Naive thymus-derived CD4-positive, alpha-beta T cell (primary cell): ENCODE data around the gene MAPK12. TPM values are rescaled to one million over a fixed set of nuclear protein-coding genes. Genes with fewer than 3 reads are reported as not detected.

Experiments used
- ATAC-seq: fragments of 150-1000 bp; cut with Tn5 transposase; 2 replicates; pipeline ENCODE4 v1.10.0; 2021; ENCODE audit warnings: mild to moderate bottlenecking, moderate library complexity
- CTCF ChIA-PET: fragments of 350-600 bp; sonication (Branson Sonifier 250); formaldehyde crosslinking; loops from one replicate; lab custom pipeline; 2021; ENCODE audit warnings: antibody characterized with exemption; lab: Charles Lee
- POLR2A ChIA-PET: fragments of 350-600 bp; sonication (Branson Sonifier 250); formaldehyde crosslinking; loops from one replicate; lab custom pipeline; 2021; ENCODE audit warnings: antibody characterized with exemption, inconsistent platforms; lab: Charles Lee
- DNase-seq, 9 donors: peaks; one replicate each; pipeline versions ENCODE4 v3.0.0 to v3.0.0-alpha.2; 2020 to 2022; ENCODE audit warnings: mixed read lengths in 1 of 9
- H3K27ac ChIP-seq: one replicate; pipeline ENCODE4 v1.7.0; 2013; ENCODE audit warnings: mild to moderate bottlenecking, low read depth, low read length, moderate library complexity
- H3K27me3 ChIP-seq, 2 donors: one replicate each; pipeline ENCODE4 v1.7.0; 2013; ENCODE audit warnings: low read length in 2 of 2, mild to moderate bottlenecking in 2 of 2, moderate library complexity in 2 of 2; ENCODE audit not compliant: control insufficient read depth in 2 of 2, insufficient read depth in 2 of 2
- H3K36me3 ChIP-seq, 3 experiments: 1 replicate in 2 of 3; 2 replicates in 1 of 3; pipeline ENCODE4 v1.7.0; 2013; ENCODE audit warnings: low read length in 3 of 3, mild to moderate bottlenecking in 3 of 3, moderate library complexity in 1 of 3; ENCODE audit not compliant: insufficient read depth in 3 of 3, control insufficient read depth in 2 of 3
- H3K4me1 ChIP-seq, 2 donors: one replicate each; pipeline ENCODE4 v1.7.0; 2013; ENCODE audit warnings: low read length in 2 of 2, mild to moderate bottlenecking in 2 of 2, moderate library complexity in 1 of 2; ENCODE audit not compliant: control insufficient read depth in 2 of 2, insufficient read depth in 2 of 2
- H3K4me3 ChIP-seq: 2 replicates; pipeline ENCODE4 v1.7.0; 2013; ENCODE audit warnings: mild to moderate bottlenecking, low read length
- H3K9me3 ChIP-seq, 3 experiments: 1 replicate in 2 of 3; 2 replicates in 1 of 3; pipeline ENCODE4 v1.7.0; 2013; ENCODE audit warnings: low read length in 3 of 3; ENCODE audit not compliant: control insufficient read depth in 2 of 3
- H3K27ac Mint-ChIP-seq, 9 donors: one replicate each; pipeline ENCODE4 v1.8.0; 2020 to 2022; ENCODE audit warnings: mixed read lengths in 9 of 9, mild to moderate bottlenecking in 8 of 9, moderate library complexity in 5 of 9, inconsistent platforms in 2 of 9
- H3K27me3 Mint-ChIP-seq, 5 donors: one replicate each; pipeline ENCODE4 v1.8.0; 2021 to 2022; ENCODE audit warnings: mixed read lengths in 5 of 5, mild to moderate bottlenecking in 1 of 5
- H3K36me3 Mint-ChIP-seq, 5 donors: one replicate each; pipeline ENCODE4 v1.8.0; 2020 to 2022; ENCODE audit warnings: mixed read lengths in 5 of 5, mild to moderate bottlenecking in 3 of 5, inconsistent platforms in 1 of 5
- H3K4me1 Mint-ChIP-seq, 7 donors: one replicate each; pipeline ENCODE4 v1.8.0; 2020 to 2022; ENCODE audit warnings: mixed read lengths in 7 of 7, mild to moderate bottlenecking in 3 of 7, inconsistent platforms in 1 of 7
- H3K4me3 Mint-ChIP-seq, 10 donors: one replicate each; pipeline ENCODE4 v1.8.0; 2020 to 2022; ENCODE audit warnings: mild to moderate bottlenecking in 10 of 10, mixed read lengths in 10 of 10, moderate library complexity in 6 of 10, inconsistent platforms in 2 of 10
- H3K9me3 Mint-ChIP-seq, 11 donors: one replicate each; pipeline ENCODE4 v1.8.0; 2020 to 2022; ENCODE audit warnings: mixed read lengths in 11 of 11, mild to moderate bottlenecking in 4 of 11, inconsistent platforms in 1 of 11, moderate library complexity in 1 of 11
- intact Hi-C, 2 donors: fragments of 100-400 bp; cut with micrococcal nuclease; formaldehyde crosslinking; loops; one replicate each; pipeline ENCODE4 v1.15.1; 2023
- polyA plus RNA-seq, 2 donors: library from polyadenylated mRNA; unstranded; fragments of 300-500 nt; fragmentation: Illumina TruSeq; gene quantifications; one replicate each; pipeline ENCODE4 v1.2.3, GENCODE V29; 2021
- total RNA-seq, 6 experiments: library from RNA in 5 of 6; stranded (reverse) in 5 of 6; gene quantifications; 1 replicate in 5 of 6; 2 replicates in 1 of 6; pipeline ENCODE4 v1.2.3 and lab custom pipeline; 2021 to 2026

Gene MAPK12
- total and polyA plus RNA-seq, 7 experiments from 2014 or later = 0.07 to 6.2 (median 2.1) TPM; not detected in 1

DNA sequence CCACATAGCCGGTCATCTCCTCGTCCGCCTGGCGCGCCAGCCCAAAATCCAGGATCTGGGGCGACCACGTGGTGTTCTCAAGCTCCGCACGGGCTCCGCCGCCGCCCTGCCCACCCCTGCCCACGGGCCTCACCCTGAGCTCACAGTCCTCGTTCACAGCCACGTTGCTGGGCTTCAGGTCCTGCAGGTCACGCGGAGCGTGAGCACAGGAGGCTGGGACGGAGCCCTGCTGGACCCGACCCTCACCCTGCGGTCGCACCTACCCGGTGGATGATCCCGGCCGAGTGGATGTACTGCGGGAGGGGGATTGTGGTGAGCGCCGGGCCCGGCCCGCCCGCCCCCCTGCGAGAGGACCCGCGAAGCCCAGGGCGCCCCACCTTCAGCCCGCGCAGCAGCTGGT, 5.5 kb upstream of the MAPK12 start:
- no peak for DNase-seq
- Histone ChIP-seq H3K9me3 (no peaks in the 10 kb centered on the region), H3K27ac (no peak overlapping the region), H3K4me3 (no peak overlapping the region), H3K36me3 (no peaks in the 10 kb centered on the region), H3K27me3 (peaks cover 4% of the 10 kb centered on the region in 2 donors), H3K4me1 (peaks cover 3 to 18% of the 10 kb centered on the region in 2 donors)
- ChIA-PET POLR2A (interaction anchor here (0.7 kb wide), 1 partner anchor 14 kb away, joined by 3 read pairs; no protein-coding TSS in a partner anchor), CTCF (interaction anchor here (0.6 kb wide), 1 partner anchor 59 kb away, joined by 3 read pairs; no protein-coding TSS in a partner anchor)
- peaks cover 4 to 17% (median 15%) of the 10 kb centered on the region in 5 donors for H3K27me3 Mint-ChIP-seq
- intact Hi-C loops = no loop called here
- peaks cover 0 to 22% (median 14%) of the 10 kb centered on the region in 7 donors for H3K4me1 Mint-ChIP-seq
- H3K4me3 Mint-ChIP-seq = peak overlapping the region in 1 of 10 donors; percentile 29
- H3K36me3 Mint-ChIP-seq = peaks cover 0 to 5% (median 0%) of the 10 kb centered on the region in 5 donors
- ATAC-seq = no peak
- H3K9me3 Mint-ChIP-seq = no peaks in the 10 kb centered on the region
- H3K27ac Mint-ChIP-seq = no peak overlapping the region

DNA sequence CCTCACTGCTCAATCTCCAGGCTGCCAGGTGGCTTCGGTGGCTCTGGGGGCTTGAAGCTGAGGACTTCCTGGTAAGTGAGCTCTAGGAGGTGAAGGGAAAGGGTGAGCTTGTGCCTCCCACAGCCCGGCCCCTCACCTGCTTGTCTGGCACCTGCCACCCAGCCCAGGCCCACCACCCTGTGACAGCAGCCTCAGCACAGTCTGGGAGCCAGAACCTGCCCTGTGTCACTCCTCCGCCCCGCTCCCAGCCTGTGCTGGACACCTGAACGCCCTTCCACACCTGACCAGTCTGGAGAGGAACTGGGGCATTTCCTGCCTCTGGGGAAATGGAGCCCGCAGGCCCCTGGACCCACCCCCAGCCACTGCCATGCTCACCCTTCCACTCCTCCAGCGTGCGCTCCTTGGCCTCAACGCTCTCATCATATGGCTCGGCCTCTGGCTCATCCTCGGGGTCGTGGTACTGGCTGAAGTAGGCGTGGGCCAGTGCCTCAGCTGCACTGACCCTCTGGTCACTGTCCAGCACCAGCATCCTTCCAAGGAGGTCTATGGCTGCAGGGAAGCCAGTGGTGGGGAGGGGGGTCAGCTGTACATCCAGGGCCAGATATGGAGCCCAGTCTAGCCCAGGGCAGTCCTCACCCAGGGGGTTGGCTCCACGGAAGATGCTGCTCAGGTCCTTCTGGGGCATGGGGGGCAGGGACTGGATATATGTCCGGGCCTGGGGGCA, 3.6 kb upstream of the MAPK12 start:
- H3K4me1 Mint-ChIP-seq = peaks cover 0 to 20% (median 14%) of the 10 kb centered on the region in 7 donors
- no peaks in the 10 kb centered on the region for H3K9me3 ChIP-seq
- no peaks in the 10 kb centered on the region for H3K9me3 Mint-ChIP-seq
- peaks cover 4% of the 10 kb centered on the region in 2 donors for H3K27me3 ChIP-seq
- POLR2A ChIA-PET = no interaction called here
- H3K36me3 Mint-ChIP-seq = peaks cover 0 to 5% (median 0%) of the 10 kb centered on the region in 5 donors
- CTCF ChIA-PET = no interaction called here
- intact Hi-C loops = no loop called here
- ATAC-seq (no peak), DNase-seq (no peak)
- H3K36me3 ChIP-seq = no peaks in the 10 kb centered on the region
- H3K27ac Mint-ChIP-seq = no peak overlapping the region
- peaks cover 0 to 11% of the 10 kb centered on the region in 2 donors for H3K4me1 ChIP-seq
- H3K27me3 Mint-ChIP-seq = peaks cover 4 to 16% (median 14%) of the 10 kb centered on the region in 5 donors
- H3K4me3 ChIP-seq = no peak overlapping the region
- H3K4me3 Mint-ChIP-seq = no peak overlapping the region
- no peak overlapping the region for H3K27ac ChIP-seq

DNA sequence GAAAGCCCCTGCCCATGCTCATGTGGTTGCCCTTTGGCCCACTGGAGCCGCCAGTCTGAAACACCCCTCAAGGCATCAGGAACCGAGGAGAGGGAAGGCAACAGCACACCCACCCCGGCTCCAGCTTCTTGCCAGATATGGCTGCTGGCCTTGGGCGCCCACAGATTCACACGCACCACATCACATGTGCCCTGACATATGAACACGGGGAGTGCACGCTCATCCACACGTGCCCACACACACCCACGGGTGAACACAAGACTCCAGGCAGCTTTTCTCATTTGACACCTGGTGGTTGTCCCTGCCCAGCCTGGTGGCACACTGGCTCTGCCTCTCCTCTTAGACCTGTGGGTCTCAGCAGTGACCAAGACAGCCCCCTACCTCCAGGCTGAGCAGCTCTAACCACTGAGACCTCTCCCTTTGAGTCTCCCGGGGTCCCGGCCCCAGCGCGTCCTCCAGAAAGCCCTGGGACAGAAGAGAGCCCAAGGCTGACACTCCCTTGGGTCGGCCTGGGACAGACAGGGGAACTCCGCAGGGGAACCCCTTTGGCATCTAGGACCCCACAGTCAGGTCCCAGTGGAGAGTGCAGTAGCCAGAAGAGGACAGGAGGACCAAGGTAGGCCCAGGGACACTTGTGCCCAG, 2.7 kb upstream of the MAPK12 start:
- Mint-ChIP-seq H3K9me3 (no peaks in the 10 kb centered on the region), H3K4me1 (peaks cover 0 to 18% (median 14%) of the 10 kb centered on the region in 7 donors), H3K27ac (no peak overlapping the region), H3K36me3 (peaks cover 0 to 5% (median 0%) of the 10 kb centered on the region in 5 donors), H3K4me3 (peak overlapping the region in 1 of 10 donors; percentile 34), H3K27me3 (peaks cover 4 to 19% (median 15%) of the 10 kb centered on the region in 5 donors)
- ATAC-seq (no peak), DNase-seq (no peak)
- ChIA-PET CTCF (no interaction called here), POLR2A (no interaction called here)
- Histone ChIP-seq H3K27me3 (peaks cover 4% of the 10 kb centered on the region in 2 donors), H3K4me1 (peaks cover 0 to 6% of the 10 kb centered on the region in 2 donors), H3K36me3 (no peaks in the 10 kb centered on the region), H3K4me3 (no peak overlapping the region), H3K27ac (no peak overlapping the region), H3K9me3 (no peaks in the 10 kb centered on the region)
- intact Hi-C loops = no loop called here

DNA sequence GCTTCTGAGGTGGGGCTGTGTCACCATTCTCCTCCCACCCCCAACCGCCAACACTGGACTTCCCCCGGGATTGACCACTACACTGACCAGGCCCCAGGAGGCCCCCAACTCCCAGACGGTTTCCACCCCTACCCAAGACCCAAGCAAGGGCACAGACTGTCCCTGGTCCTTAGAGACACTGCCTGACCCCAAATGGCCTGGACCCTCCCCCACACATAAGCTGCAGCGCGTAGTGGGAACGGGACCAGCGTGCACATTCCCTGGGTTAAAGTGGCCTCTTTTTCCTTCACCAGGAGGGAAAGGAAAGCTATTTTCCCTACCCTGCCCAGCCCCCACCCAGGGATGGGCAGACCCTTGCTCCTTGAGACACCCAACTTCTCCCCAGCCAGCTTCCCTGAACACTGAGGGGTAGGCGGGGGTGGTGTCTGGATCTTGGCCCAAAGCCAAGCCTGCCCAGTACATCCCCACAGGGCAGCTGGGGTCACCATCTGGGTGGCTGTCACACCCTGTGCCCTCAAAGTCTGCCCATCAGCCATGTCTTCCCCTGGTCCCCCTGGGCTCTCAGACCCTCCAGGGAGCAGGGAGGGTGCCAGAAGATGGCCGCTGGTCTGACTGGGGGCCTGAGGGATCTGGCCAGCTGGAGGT, 1.6 kb upstream of the MAPK12 start:
- Mint-ChIP-seq H3K27ac (no peak overlapping the region), H3K9me3 (no peaks in the 10 kb centered on the region), H3K4me3 (no peak overlapping the region), H3K27me3 (peaks cover 4 to 26% (median 15%) of the 10 kb centered on the region in 5 donors), H3K4me1 (peaks cover 0 to 11% (median 6%) of the 10 kb centered on the region in 7 donors), H3K36me3 (peaks cover 0 to 5% (median 0%) of the 10 kb centered on the region in 5 donors)
- Histone ChIP-seq H3K27ac (no peak overlapping the region), H3K4me1 (peaks cover 0 to 4% of the 10 kb centered on the region in 2 donors), H3K36me3 (no peaks in the 10 kb centered on the region), H3K9me3 (no peaks in the 10 kb centered on the region), H3K27me3 (peaks cover 4% of the 10 kb centered on the region in 2 donors), H3K4me3 (no peak overlapping the region)
- ChIA-PET CTCF (interaction anchor here (0.6 kb wide), 1 partner anchor 20 kb away, joined by 4 read pairs; no protein-coding TSS in a partner anchor), POLR2A (interaction anchor here (1.0 kb wide), 1 partner anchor 12 kb away, joined by 3 read pairs; the partner anchor contains the start of gene HDAC10)
- intact Hi-C loops = no loop called here
- ATAC-seq (no peak), DNase-seq (no peak)

DNA sequence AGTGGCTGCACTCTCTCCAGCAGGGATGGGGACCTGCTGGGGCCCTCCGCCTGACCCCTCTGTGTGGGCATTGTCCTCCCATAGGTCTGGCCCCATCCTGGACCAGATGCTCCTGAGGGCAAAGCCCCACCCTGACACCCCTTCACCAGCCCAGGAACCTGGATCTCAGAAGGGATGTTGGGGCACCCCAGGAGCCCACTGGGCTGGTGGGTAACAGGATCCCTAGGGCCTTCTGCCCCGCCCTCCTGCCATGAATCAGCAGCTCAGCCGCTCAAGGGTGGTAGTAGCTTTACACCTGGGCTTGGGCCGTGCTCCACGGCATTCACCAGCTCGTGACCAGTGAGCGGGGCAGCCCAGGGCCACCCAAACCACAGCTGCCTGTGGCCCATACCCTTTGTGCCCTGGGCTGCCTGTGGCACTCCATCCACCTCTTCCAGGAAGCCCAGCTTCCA, 1.0 kb upstream of the MAPK12 start:
- Mint-ChIP-seq H3K36me3 (peaks cover 0 to 3% (median 0%) of the 10 kb centered on the region in 5 donors), H3K4me1 (peaks cover 0 to 9% (median 6%) of the 10 kb centered on the region in 7 donors), H3K9me3 (no peaks in the 10 kb centered on the region), H3K4me3 (peak overlapping the region in 8 of 10 donors; percentile 21 to 80 (median 50)), H3K27me3 (peaks cover 4 to 26% (median 15%) of the 10 kb centered on the region in 5 donors), H3K27ac (no peak overlapping the region)
- Histone ChIP-seq H3K36me3 (no peaks in the 10 kb centered on the region), H3K27ac (no peak overlapping the region), H3K4me3 (no peak overlapping the region), H3K9me3 (no peaks in the 10 kb centered on the region), H3K27me3 (peaks cover 4% of the 10 kb centered on the region in 2 donors), H3K4me1 (peaks cover 0 to 4% of the 10 kb centered on the region in 2 donors)
- ChIA-PET POLR2A (interaction anchor here (0.5 to 1.0 kb wide), 2 partner anchors 11 to 400 kb away, joined by 3 read pairs; partner anchors contain the start of gene HDAC10), CTCF (interaction anchor here (0.6 kb wide), 1 partner anchor 20 kb away, joined by 4 read pairs; no protein-coding TSS in a partner anchor)
- no peak for ATAC-seq
- no peak for DNase-seq
- intact Hi-C loops = no loop called here
